Measurements from ENCODE around the gene PXK. TPM values are rescaled to one million over a fixed set of nuclear protein-coding genes. Genes with fewer than 3 reads are reported as not detected.
A peak's percentile ranks its signal among the peaks of the same experiment; 100 is the strongest.
"Not testable (repeated sequence)": the region's sequence is repeated elsewhere in the genome, so short reads cannot be mapped to it uniquely, and the experiment has no call there.

PXK gene
- total RNA-seq: 12.5 TPM
- polyA plus RNA-seq: 13.6 TPM
- long read RNA-seq, donor 1, partial matches to known transcripts: 0 of 1 reads
- long read RNA-seq, donor 1, other reads (novel, unspliced or antisense): 0 of 1 reads
- long read RNA-seq, donor 2, transcript PXK-202 (18 exons, 2,037 nt): major isoform, 6 of 298 reads
- long read RNA-seq, donor 2, partial matches to known transcripts: 161 of 298 reads
- long read RNA-seq, donor 2, other reads (novel, unspliced or antisense): 130 of 298 reads
- long read RNA-seq, donor 3, partial matches to known transcripts: 0 of 2 reads
- long read RNA-seq, donor 3, other reads (novel, unspliced or antisense): 0 of 2 reads
- long read RNA-seq, donor 4, partial matches to known transcripts: 10 of 13 reads
- long read RNA-seq, donor 4, other reads (novel, unspliced or antisense): 0 of 13 reads
- long read RNA-seq, donor 5, partial matches to known transcripts: 225 of 225 reads
- long read RNA-seq, donor 5, other reads (novel, unspliced or antisense): 0 of 225 reads
- long read RNA-seq, donor 6, partial matches to known transcripts: 0 of 3 reads
- long read RNA-seq, donor 6, other reads (novel, unspliced or antisense): 0 of 3 reads
- long read RNA-seq, donor 7, partial matches to known transcripts: 0 of 5 reads
- long read RNA-seq, donor 7, other reads (novel, unspliced or antisense): 0 of 5 reads
- long read RNA-seq, donor 8: 0 reads
- long read RNA-seq, donor 9, partial matches to known transcripts: 126 of 127 reads
- long read RNA-seq, donor 9, other reads (novel, unspliced or antisense): 0 of 127 reads
- long read RNA-seq, donor 10, partial matches to known transcripts: 105 of 146 reads
- long read RNA-seq, donor 10, other reads (novel, unspliced or antisense): 39 of 146 reads

- no peaks in the 10 kb centered on the region for H3K36me3 ChIP-seq (ENCODE audit: control insufficient read depth in 2 of 2, insufficient read depth in 2 of 2, low read length in 1 of 2)
- peaks cover 0 to 1% of the 10 kb centered on the region in 2 donors for H3K9me3 ChIP-seq (ENCODE audit: control insufficient read depth in 2 of 2, insufficient read depth in 1 of 2, low read length in 1 of 2)
- no peaks in the 10 kb centered on the region for H3K27me3 ChIP-seq (ENCODE audit: control insufficient read depth in 2 of 2, insufficient read depth in 1 of 2, low read length in 1 of 2)
- 1% methylated on average over 79 of the region's 79 CpGs for WGBS
- DNase-seq (ENCODE audit: low read depth in 6 of 9, low spot score in 9 of 9): peak in 7 of 9 donors; percentile 56 to 90 (median 79)
- peak within 1 kb of the TSS in 1 of 2 donors; percentile 52 for H3K27ac ChIP-seq (ENCODE audit: low read depth in 1 of 2, low read length in 1 of 2)
- peaks cover 5 to 19% of the 10 kb centered on the region in 2 donors for H3K4me1 ChIP-seq (ENCODE audit: control insufficient read depth in 2 of 2, insufficient read depth in 2 of 2, low read length in 2 of 2)
- H3K4me3 ChIP-seq (ENCODE audit: low read length in 2 of 2): peak within 1 kb of the TSS; percentile 56 to 97
Observed at GRCh38 chr3:58332575-58333188, at the start of gene PXK. TSS of gene PXK (plus strand) at chr3:58332892. CDS start at chr3:58332989, 97 bp downstream.

- no peak for DNase-seq (ENCODE audit: low read depth in 6 of 9, low spot score in 9 of 9)
- WGBS: 96% methylated on average over 7 of the region's 7 CpGs
- no peaks in the 10 kb centered on the region for H3K27me3 ChIP-seq (ENCODE audit: control insufficient read depth in 2 of 2, insufficient read depth in 1 of 2, low read length in 1 of 2)
- H3K4me1 ChIP-seq (ENCODE audit: control insufficient read depth in 2 of 2, insufficient read depth in 2 of 2, low read length in 2 of 2): no peaks in the 10 kb centered on the region
- H3K36me3 ChIP-seq (ENCODE audit: control insufficient read depth in 2 of 2, insufficient read depth in 2 of 2, low read length in 1 of 2): peaks cover 0 to 2% of the 10 kb centered on the region in 2 donors
- H3K9me3 ChIP-seq (ENCODE audit: control insufficient read depth in 2 of 2, insufficient read depth in 1 of 2, low read length in 1 of 2): no peaks in the 10 kb centered on the region
- H3K4me3 ChIP-seq (ENCODE audit: low read length in 2 of 2): no peak overlapping the region
- H3K27ac ChIP-seq (ENCODE audit: low read depth in 1 of 2, low read length in 1 of 2): no peak overlapping the region
Observed at GRCh38 chr3:58285334-58285733, 47.4 kb upstream of the PXK start.

GRCh38 chr3:58287354-58287753 is 45.3 kb upstream of the PXK start:
- Histone ChIP-seq H3K4me3 (ENCODE audit: low read length in 2 of 2) (no peak overlapping the region), H3K36me3 (ENCODE audit: control insufficient read depth in 2 of 2, insufficient read depth in 2 of 2, low read length in 1 of 2) (peaks cover 0 to 2% of the 10 kb centered on the region in 2 donors), H3K4me1 (ENCODE audit: control insufficient read depth in 2 of 2, insufficient read depth in 2 of 2, low read length in 2 of 2) (no peaks in the 10 kb centered on the region), H3K27me3 (ENCODE audit: control insufficient read depth in 2 of 2, insufficient read depth in 1 of 2, low read length in 1 of 2) (no peaks in the 10 kb centered on the region), H3K27ac (ENCODE audit: low read depth in 1 of 2, low read length in 1 of 2) (no peak overlapping the region), H3K9me3 (ENCODE audit: control insufficient read depth in 2 of 2, insufficient read depth in 1 of 2, low read length in 1 of 2) (no peaks in the 10 kb centered on the region)
- no peak for DNase-seq (ENCODE audit: low read depth in 6 of 9, low spot score in 9 of 9)
- 97% methylated on average over 6 of the region's 6 CpGs for WGBS

- Histone ChIP-seq H3K27ac (ENCODE audit: low read depth in 1 of 2, low read length in 1 of 2) (no peak overlapping the region), H3K36me3 (ENCODE audit: control insufficient read depth in 2 of 2, insufficient read depth in 2 of 2, low read length in 1 of 2) (no peaks in the 10 kb centered on the region)
- peak in 1 of 9 donors; percentile 21 for DNase-seq (ENCODE audit: low read depth in 6 of 9, low spot score in 9 of 9)
Observed at GRCh38 chr3:58288011-58288728, 44.5 kb upstream of the PXK start.

GRCh38 chr3:58288964-58289613 is 43.6 kb upstream of the PXK start:
- DNase-seq (ENCODE audit: low read depth in 6 of 9, low spot score in 9 of 9); H3K4me3 ChIP-seq (ENCODE audit: low read length in 2 of 2); H3K9me3 ChIP-seq (ENCODE audit: control insufficient read depth in 2 of 2, insufficient read depth in 1 of 2, low read length in 1 of 2); H3K4me1 ChIP-seq (ENCODE audit: control insufficient read depth in 2 of 2, insufficient read depth in 2 of 2, low read length in 2 of 2); H3K27me3 ChIP-seq (ENCODE audit: control insufficient read depth in 2 of 2, insufficient read depth in 1 of 2, low read length in 1 of 2); H3K36me3 ChIP-seq (ENCODE audit: control insufficient read depth in 2 of 2, insufficient read depth in 2 of 2, low read length in 1 of 2); H3K27ac ChIP-seq (ENCODE audit: low read depth in 1 of 2, low read length in 1 of 2): not testable (repeated sequence)
- 94% methylated on average over 3 of the region's 4 CpGs for WGBS

More at GRCh38 chr3:58288011-58288728, 44.5 kb upstream of the PXK start:
- Histone ChIP-seq H3K4me3 (ENCODE audit: low read length in 2 of 2) (no peak overlapping the region), H3K4me1 (ENCODE audit: control insufficient read depth in 2 of 2, insufficient read depth in 2 of 2, low read length in 2 of 2) (no peaks in the 10 kb centered on the region), H3K27me3 (ENCODE audit: control insufficient read depth in 2 of 2, insufficient read depth in 1 of 2, low read length in 1 of 2) (no peaks in the 10 kb centered on the region), H3K9me3 (ENCODE audit: control insufficient read depth in 2 of 2, insufficient read depth in 1 of 2, low read length in 1 of 2) (no peaks in the 10 kb centered on the region)
- WGBS: 88% methylated on average over 4 of the region's 4 CpGs

- DNase-seq (ENCODE audit: low read depth in 6 of 9, low spot score in 9 of 9); H3K9me3 ChIP-seq (ENCODE audit: control insufficient read depth in 2 of 2, insufficient read depth in 1 of 2, low read length in 1 of 2); H3K36me3 ChIP-seq (ENCODE audit: control insufficient read depth in 2 of 2, insufficient read depth in 2 of 2, low read length in 1 of 2); H3K27ac ChIP-seq (ENCODE audit: low read depth in 1 of 2, low read length in 1 of 2); H3K4me1 ChIP-seq (ENCODE audit: control insufficient read depth in 2 of 2, insufficient read depth in 2 of 2, low read length in 2 of 2); H3K27me3 ChIP-seq (ENCODE audit: control insufficient read depth in 2 of 2, insufficient read depth in 1 of 2, low read length in 1 of 2); H3K4me3 ChIP-seq (ENCODE audit: low read length in 2 of 2): not testable (repeated sequence)
- WGBS: 98% methylated on average over 19 of the region's 33 CpGs
Observed at GRCh38 chr3:58290446-58290845, 42.2 kb upstream of the PXK start.

- no peak for DNase-seq (ENCODE audit: low read depth in 6 of 9, low spot score in 9 of 9)
- WGBS: 83% methylated on average over 9 of the region's 9 CpGs
- Histone ChIP-seq H3K27ac (ENCODE audit: low read depth in 1 of 2, low read length in 1 of 2) (peak overlapping the region in 1 of 2 donors; percentile 41), H3K27me3 (ENCODE audit: control insufficient read depth in 2 of 2, insufficient read depth in 1 of 2, low read length in 1 of 2) (no peaks in the 10 kb centered on the region), H3K36me3 (ENCODE audit: control insufficient read depth in 2 of 2, insufficient read depth in 2 of 2, low read length in 1 of 2) (peaks cover 0 to 3% of the 10 kb centered on the region in 2 donors), H3K9me3 (ENCODE audit: control insufficient read depth in 2 of 2, insufficient read depth in 1 of 2, low read length in 1 of 2) (no peaks in the 10 kb centered on the region), H3K4me1 (ENCODE audit: control insufficient read depth in 2 of 2, insufficient read depth in 2 of 2, low read length in 2 of 2) (peaks cover 0 to 2% of the 10 kb centered on the region in 2 donors), H3K4me3 (ENCODE audit: low read length in 2 of 2) (no peak overlapping the region)
Observed at GRCh38 chr3:58291671-58292338, 40.9 kb upstream of the PXK start.

GRCh38 chr3:58292866-58293265 is 39.8 kb upstream of the PXK start:
- Histone ChIP-seq H3K27ac (ENCODE audit: low read depth in 1 of 2, low read length in 1 of 2) (no peak overlapping the region), H3K4me3 (ENCODE audit: low read length in 2 of 2) (no peak overlapping the region), H3K27me3 (ENCODE audit: control insufficient read depth in 2 of 2, insufficient read depth in 1 of 2, low read length in 1 of 2) (no peaks in the 10 kb centered on the region), H3K36me3 (ENCODE audit: control insufficient read depth in 2 of 2, insufficient read depth in 2 of 2, low read length in 1 of 2) (peaks cover 0 to 3% of the 10 kb centered on the region in 2 donors), H3K9me3 (ENCODE audit: control insufficient read depth in 2 of 2, insufficient read depth in 1 of 2, low read length in 1 of 2) (no peaks in the 10 kb centered on the region), H3K4me1 (ENCODE audit: control insufficient read depth in 2 of 2, insufficient read depth in 2 of 2, low read length in 2 of 2) (peaks cover 0 to 2% of the 10 kb centered on the region in 2 donors)
- no peak for DNase-seq (ENCODE audit: low read depth in 6 of 9, low spot score in 9 of 9)
- 96% methylated on average over 10 of the region's 10 CpGs for WGBS

Data from thymus (tissue), 14 donors.